Activated CD8-positive, alpha-beta T cell treated with anti-CD3 and anti-CD28 coated beads for 36 hours (primary cell): ENCODE results near the gene PML. TPM values are rescaled to one million over a fixed set of nuclear protein-coding genes. Genes with fewer than 3 reads are reported as not detected.

Experiments
- ATAC-seq: fragments of 200-7000 bp; cut with Tn5 transposase; one replicate; pipeline ENCODE4 v1.10.0; 2021; ENCODE audit warnings: mild to moderate bottlenecking, moderate library complexity
- CTCF ChIA-PET: fragments of 350-600 bp; sonication (Branson Sonifier 250); formaldehyde crosslinking; loops from one replicate; lab custom pipeline; 2021; ENCODE audit warnings: antibody characterized with exemption; lab: Charles Lee
- POLR2A ChIA-PET: fragments of 350-600 bp; sonication (Branson Sonifier 250); formaldehyde crosslinking; loops from one replicate; lab custom pipeline; 2021; ENCODE audit warnings: antibody characterized with exemption; lab: Charles Lee
- DNase-seq: peaks from one replicate; pipeline ENCODE4 v3.0.0-alpha.2; 2020
- H3K27ac Mint-ChIP-seq: one replicate; pipeline ENCODE4 v1.8.0; 2021; ENCODE audit warnings: mild to moderate bottlenecking, mixed read lengths
- H3K27me3 Mint-ChIP-seq: one replicate; pipeline ENCODE4 v1.8.0; 2021; ENCODE audit warnings: mixed read lengths
- H3K36me3 Mint-ChIP-seq: one replicate; pipeline ENCODE4 v1.8.0; 2021; ENCODE audit warnings: low read depth, mixed read lengths
- H3K4me1 Mint-ChIP-seq: one replicate; pipeline ENCODE4 v1.8.0; 2021; ENCODE audit warnings: low read depth, mixed read lengths
- H3K4me3 Mint-ChIP-seq: one replicate; pipeline ENCODE4 v1.8.0; 2021; ENCODE audit warnings: mild to moderate bottlenecking, moderate library complexity, mixed read lengths
- H3K9me3 Mint-ChIP-seq: one replicate; pipeline ENCODE4 v1.8.0; 2021; ENCODE audit warnings: mixed read lengths
- CTCF ChIP-seq: fragments of 200-600 bp; IDR thresholded peaks from one replicate; pipeline ENCODE4 v1.8.0; 2022; ENCODE audit warnings: antibody characterized with exemption, mild to moderate bottlenecking
- intact Hi-C: fragments of 100-400 bp; cut with micrococcal nuclease; formaldehyde crosslinking; loops from one replicate; pipeline ENCODE4 v1.10.0; 2022
- total RNA-seq, 2 experiments: library from RNA; stranded (reverse); gene quantifications; one replicate each; pipeline ENCODE4 v1.2.3, GENCODE V29; 2021

PML gene
- total RNA-seq, 2 experiments from 2014 or later = 48.8 to 49.6 TPM

- intact Hi-C loops = no loop called here
- ChIA-PET POLR2A (interaction anchor here (0.6 kb wide), 1 partner anchor 363 kb away, joined by 3 read pairs; no protein-coding TSS in a partner anchor), CTCF (interaction anchor here (1.0 to 7.6 kb wide), 2 partner anchors 11 to 27 kb away, joined by 3 to 72 read pairs; no protein-coding TSS in a partner anchor)
- H3K27me3 Mint-ChIP-seq = no peaks in the 10 kb centered on the region
- H3K36me3 Mint-ChIP-seq = no peaks in the 10 kb centered on the region
- H3K4me3 Mint-ChIP-seq = no peak overlapping the region
- no peak for ATAC-seq
- no peak overlapping the region for H3K27ac Mint-ChIP-seq
- peaks cover 17% of the 10 kb centered on the region for H3K4me1 Mint-ChIP-seq
- no peak for TF ChIP-seq CTCF
- H3K9me3 Mint-ChIP-seq = no peaks in the 10 kb centered on the region
- DNase-seq = no peak
Observed at GRCh38 chr15:73954188-73955145, 40.0 kb upstream of the PML start.

- intact Hi-C loops = no loop called here
- Mint-ChIP-seq H3K27me3 (no peaks in the 10 kb centered on the region), H3K27ac (no peak overlapping the region), H3K4me1 (peaks cover 21% of the 10 kb centered on the region), H3K9me3 (no peaks in the 10 kb centered on the region), H3K4me3 (no peak overlapping the region), H3K36me3 (no peaks in the 10 kb centered on the region)
- no peak for DNase-seq
- ChIA-PET POLR2A (no interaction called here), CTCF (no interaction called here)
- TF ChIP-seq CTCF = no peak
- no peak for ATAC-seq
Observed at GRCh38 chr15:73955326-73955725, 39.2 kb upstream of the PML start.

- ChIA-PET POLR2A (no interaction called here), CTCF (interaction anchor here (0.8 to 2.7 kb wide), 2 partner anchors 8 to 17 kb away, joined by 3 to 11 read pairs; no protein-coding TSS in a partner anchor)
- no peak for DNase-seq
- Mint-ChIP-seq H3K27ac (no peak overlapping the region), H3K9me3 (no peaks in the 10 kb centered on the region), H3K4me3 (no peak overlapping the region), H3K4me1 (peaks cover 24% of the 10 kb centered on the region), H3K27me3 (no peaks in the 10 kb centered on the region), H3K36me3 (no peaks in the 10 kb centered on the region)
- intact Hi-C loops = no loop called here
- ATAC-seq = no peak
- TF ChIP-seq CTCF = no peak
Observed at GRCh38 chr15:73955861-73956742, 38.4 kb upstream of the PML start.

- no peak for DNase-seq
- Mint-ChIP-seq H3K36me3 (no peaks in the 10 kb centered on the region), H3K4me1 (peaks cover 20% of the 10 kb centered on the region), H3K27me3 (no peaks in the 10 kb centered on the region), H3K4me3 (no peak overlapping the region), H3K27ac (no peak overlapping the region), H3K9me3 (no peaks in the 10 kb centered on the region)
- CTCF ChIA-PET = interaction anchor here (0.8 to 2.7 kb wide), 3 partner anchors 8 to 83 kb away, joined by 3 to 11 read pairs (median 3); no protein-coding TSS in a partner anchor
- no peak for ATAC-seq
- TF ChIP-seq CTCF = no peak
- POLR2A ChIA-PET = interaction anchor here (0.6 to 1.2 kb wide), 2 partner anchors 17 to 59 kb away, joined by 3 to 4 read pairs; no protein-coding TSS in a partner anchor
- intact Hi-C loops = no loop called here
Observed at GRCh38 chr15:73956743-73957135, 37.8 kb upstream of the PML start.
